Mesendoderm (in vitro differentiated cells): ENCODE measurements around the gene MRPL53.

Source experiments
- DNase-seq: peaks from one replicate; pipeline ENCODE4 v3.0.0; 2013
- H2AK5ac ChIP-seq: 2 replicates; pipeline ENCODE4 v1.6.1; 2013; ENCODE audit warnings: low read length, inconsistent platforms
- H2BK120ac ChIP-seq: 2 replicates; pipeline ENCODE4 v1.6.1; 2013; ENCODE audit warnings: low read depth, mild to moderate bottlenecking, low read length, moderate library complexity, mixed read lengths
- H2BK15ac ChIP-seq: replicated peaks from 2 replicates; pipeline ENCODE4 v1.6.1; 2013; ENCODE audit warnings: low read depth, mild to moderate bottlenecking, moderate library complexity
- H2BK5ac ChIP-seq: 2 replicates; pipeline ENCODE4 v1.6.1; 2013; ENCODE audit warnings: low read length, inconsistent platforms
- H3K18ac ChIP-seq: 2 replicates; pipeline ENCODE4 v1.6.1; 2013; ENCODE audit warnings: mild to moderate bottlenecking, low read length, mixed read lengths
- H3K23ac ChIP-seq: one replicate; pipeline ENCODE4 v1.6.1; 2013; ENCODE audit warnings: low read length
- H3K27ac ChIP-seq: 2 replicates; pipeline ENCODE4 v1.5.1; 2013; ENCODE audit warnings: low read depth, mild to moderate bottlenecking, inconsistent platforms, low read length, moderate library complexity
- H3K27me3 ChIP-seq: 2 replicates; pipeline ENCODE4 v1.6.1; 2013; ENCODE audit warnings: low read length, control low read depth, mild to moderate bottlenecking, inconsistent platforms; ENCODE audit not compliant: insufficient read depth, poor library complexity
- H3K36me3 ChIP-seq: 2 replicates; pipeline ENCODE4 v1.6.1; 2013; ENCODE audit warnings: low read length, inconsistent platforms; ENCODE audit not compliant: control insufficient read depth, insufficient read depth
- H3K4ac ChIP-seq: one replicate; pipeline ENCODE4 v1.6.1; 2013; ENCODE audit warnings: low read depth, mild to moderate bottlenecking, low read length, moderate library complexity
- H3K4me1 ChIP-seq: 2 replicates; pipeline ENCODE4 v1.6.1; 2013; ENCODE audit warnings: low read depth, low read length, inconsistent platforms; ENCODE audit not compliant: control insufficient read depth
- H3K4me2 ChIP-seq: 2 replicates; pipeline ENCODE4 v1.6.1; 2013; ENCODE audit warnings: low read length
- H3K4me3 ChIP-seq: 2 replicates; pipeline ENCODE4 v1.5.1; 2013; ENCODE audit warnings: mild to moderate bottlenecking, low read length
- H3K56ac ChIP-seq: one replicate; pipeline ENCODE4 v1.6.1; 2013; ENCODE audit warnings: low read length
- H3K79me1 ChIP-seq: 2 replicates; pipeline ENCODE4 v1.6.1; 2013; ENCODE audit warnings: low read length, inconsistent platforms
- H3K79me2 ChIP-seq: 2 replicates; pipeline ENCODE4 v1.6.1; 2013; ENCODE audit warnings: mild to moderate bottlenecking, low read length; ENCODE audit not compliant: control insufficient read depth, insufficient read depth
- H3K9ac ChIP-seq: 2 replicates; pipeline ENCODE4 v1.6.1; 2013; ENCODE audit warnings: low read length, inconsistent platforms
- H4K5ac ChIP-seq: one replicate; pipeline ENCODE4 v1.6.1; 2013; ENCODE audit warnings: low read length
- H4K8ac ChIP-seq: one replicate; pipeline ENCODE4 v1.6.1; 2013; ENCODE audit warnings: low read depth, mild to moderate bottlenecking, control low read depth, low read length, moderate library complexity
- WGBS: extraction: QIAGEN DNeasy Blood & Tissue Kit; methylation state at CpG from one replicate; pipeline ENCODE4 v1.1.7; 2013; ENCODE audit warnings: low lambda C conversion rate, missing lambda C conversion rate; ENCODE audit not compliant: insufficient coverage; ENCODE audit errors: extremely low coverage; 5-methylcytosine and 5-hydroxymethylcytosine counted together

Gene MRPL53

GRCh38 chr2:74482801-74483674 is 10.6 kb upstream of the MRPL53 start, which contains the start of the genes CCDC142 and TTC31:
TSS of gene CCDC142 (minus strand) at chr2:74482998. CDS start at chr2:74482837, 161 bp downstream.
TSS of gene TTC31 (plus strand) at chr2:74483081. CDS start at chr2:74483096, 15 bp downstream.
- no peaks in the 10 kb centered on the region for H3K79me2 ChIP-seq
- no peak within 1 kb of the TSS for H2BK15ac ChIP-seq
- no peak within 1 kb of the TSS for H4K5ac ChIP-seq
- no peaks in the 10 kb centered on the region for H3K27me3 ChIP-seq
- peaks cover 12% of the 10 kb centered on the region for H3K79me1 ChIP-seq
- WGBS, result no CpG with 5 or more reads among the region's 50 CpGs
- peak within 1 kb of the TSS; percentile 2 for H3K23ac ChIP-seq
- peak within 1 kb of the TSS; percentile 55 for H3K18ac ChIP-seq
- peak within 1 kb of the TSS; percentile 84 for H3K9ac ChIP-seq
- H3K36me3 ChIP-seq, result peaks cover 3% of the 10 kb centered on the region
- DNase-seq, result peak; percentile 98
- peak within 1 kb of the TSS; percentile 86 for H2BK5ac ChIP-seq
- H2AK5ac ChIP-seq, result no peak within 1 kb of the TSS
- peak within 1 kb of the TSS; percentile 83 for H4K8ac ChIP-seq
- H3K4ac ChIP-seq, result peak within 1 kb of the TSS; percentile 5
- no peaks in the 10 kb centered on the region for H3K4me1 ChIP-seq
- no peak within 1 kb of the TSS for H2BK120ac ChIP-seq
- H3K56ac ChIP-seq, result peak within 1 kb of the TSS; percentile 94
- H3K27ac ChIP-seq, result peak within 1 kb of the TSS; percentile 62
- peak within 1 kb of the TSS; percentile 75 for H3K4me3 ChIP-seq
- peak within 1 kb of the TSS; percentile 99 for H3K4me2 ChIP-seq

GRCh38 chr2:74481961-74482800 is 9.7 kb upstream of the MRPL53 start:
- DNase-seq, result peak; percentile 51
- peaks cover 12% of the 10 kb centered on the region for H3K79me1 ChIP-seq

GRCh38 chr2:74481431-74481830 is 9.0 kb upstream of the MRPL53 start:
- peaks cover 3% of the 10 kb centered on the region for H3K36me3 ChIP-seq
- no CpG with 5 or more reads among the region's 3 CpGs for WGBS
- H3K23ac ChIP-seq, result peak overlapping the region; percentile 37
- no peaks in the 10 kb centered on the region for H3K27me3 ChIP-seq
- no peak overlapping the region for H2BK5ac ChIP-seq
- peaks cover 12% of the 10 kb centered on the region for H3K79me1 ChIP-seq
- peak overlapping the region; percentile 84 for H3K9ac ChIP-seq
- no peak overlapping the region for H4K8ac ChIP-seq
- H3K4me2 ChIP-seq, result peak overlapping the region; percentile 99
- DNase-seq, result no peak
- H3K4me3 ChIP-seq, result peak overlapping the region; percentile 70
- no peaks in the 10 kb centered on the region for H3K79me2 ChIP-seq
- H2AK5ac ChIP-seq, result no peak overlapping the region
- no peaks in the 10 kb centered on the region for H3K4me1 ChIP-seq
- H3K18ac ChIP-seq, result no peak overlapping the region
- no peak overlapping the region for H3K4ac ChIP-seq
- peak overlapping the region; percentile 92 for H3K56ac ChIP-seq
- no peak overlapping the region for H2BK120ac ChIP-seq
- no peak overlapping the region for H4K5ac ChIP-seq
- H2BK15ac ChIP-seq, result no peak overlapping the region
- no peak overlapping the region for H3K27ac ChIP-seq

More at GRCh38 chr2:74481961-74482800, 9.7 kb upstream of the MRPL53 start:
- no peaks in the 10 kb centered on the region for H3K4me1 ChIP-seq
- peak overlapping the region; percentile 84 for H3K9ac ChIP-seq
- H4K5ac ChIP-seq, result no peak overlapping the region
- peak overlapping the region; percentile 99 for H3K4me2 ChIP-seq
- H3K56ac ChIP-seq, result peak overlapping the region; percentile 92
- peak overlapping the region; percentile 70 for H3K4me3 ChIP-seq
- peak overlapping the region; percentile 49 for H3K27ac ChIP-seq
- H3K27me3 ChIP-seq, result no peaks in the 10 kb centered on the region
- no peaks in the 10 kb centered on the region for H3K79me2 ChIP-seq
- peak overlapping the region; percentile 5 for H3K4ac ChIP-seq
- H2BK5ac ChIP-seq, result peak overlapping the region; percentile 47
- H2BK120ac ChIP-seq, result no peak overlapping the region
- no peak overlapping the region for H2BK15ac ChIP-seq
- no peak overlapping the region for H2AK5ac ChIP-seq
- WGBS, result no CpG with 5 or more reads among the region's 80 CpGs
- peaks cover 3% of the 10 kb centered on the region for H3K36me3 ChIP-seq
- H3K23ac ChIP-seq, result peak overlapping the region; percentile 37
- peak overlapping the region; percentile 2 for H3K18ac ChIP-seq
- no peak overlapping the region for H4K8ac ChIP-seq

- Histone ChIP-seq H3K36me3 (peaks cover 5% of the 10 kb centered on the region), H2BK5ac (no peak overlapping the region), H3K9ac (no peak overlapping the region), H3K79me1 (no peaks in the 10 kb centered on the region), H3K27me3 (no peaks in the 10 kb centered on the region), H4K8ac (no peak overlapping the region), H4K5ac (no peak overlapping the region), H3K4me3 (no peak overlapping the region), H3K4ac (no peak overlapping the region), H3K4me2 (no peak overlapping the region), H3K4me1 (no peaks in the 10 kb centered on the region), H3K23ac (no peak overlapping the region), H3K79me2 (no peaks in the 10 kb centered on the region), H3K18ac (no peak overlapping the region), H2BK15ac (no peak overlapping the region), H2AK5ac (no peak overlapping the region), H3K27ac (no peak overlapping the region), H2BK120ac (no peak overlapping the region), H3K56ac (no peak overlapping the region)
- peak; percentile 39 for DNase-seq
- WGBS, result no CpG with 5 or more reads among the region's 5 CpGs
Measured at GRCh38 chr2:74474899-74475298, 2.4 kb upstream of the MRPL53 start.

- no peak for DNase-seq
- H3K23ac ChIP-seq, result no peak overlapping the region
- no peak overlapping the region for H2BK120ac ChIP-seq
- no peaks in the 10 kb centered on the region for H3K79me1 ChIP-seq
- no peak overlapping the region for H2AK5ac ChIP-seq
- H3K56ac ChIP-seq, result no peak overlapping the region
- H3K4me1 ChIP-seq, result no peaks in the 10 kb centered on the region
- H3K27ac ChIP-seq, result no peak overlapping the region
- H2BK5ac ChIP-seq, result no peak overlapping the region
- no peak overlapping the region for H4K5ac ChIP-seq
- H3K4ac ChIP-seq, result no peak overlapping the region
- H4K8ac ChIP-seq, result no peak overlapping the region
- no peaks in the 10 kb centered on the region for H3K79me2 ChIP-seq
- no peaks in the 10 kb centered on the region for H3K27me3 ChIP-seq
- no CpG with 5 or more reads among the region's 6 CpGs for WGBS
- no peak overlapping the region for H3K18ac ChIP-seq
- H3K4me3 ChIP-seq, result no peak overlapping the region
- H3K9ac ChIP-seq, result no peak overlapping the region
- H3K36me3 ChIP-seq, result peaks cover 5% of the 10 kb centered on the region
- no peak overlapping the region for H3K4me2 ChIP-seq
- no peak overlapping the region for H2BK15ac ChIP-seq
Measured at GRCh38 chr2:74474481-74474880, 2.0 kb upstream of the MRPL53 start.
